ENCODE results near the gene RNGTT.

GRCh38 chr6:88650979-88651378, 312.4 kb downstream of the RNGTT start:
- TF ChIP-seq POLR2A (IDR thresholded peaks at IDR 0.05; ENCODE audit: low read depth, low read length) (no peak), TAF1 (IDR thresholded peaks at IDR 0.05; ENCODE audit: borderline replicate concordance, low read depth, low read length) (no peak), POLR2AphosphoS5 (IDR thresholded peaks at IDR 0.05; ENCODE audit: low read depth, low read length) (no peak)
